ENCODE measurements around the gene TPP2.
A peak's percentile ranks its signal among the peaks of the same experiment; 100 is the strongest.

Gene TPP2

DNA sequence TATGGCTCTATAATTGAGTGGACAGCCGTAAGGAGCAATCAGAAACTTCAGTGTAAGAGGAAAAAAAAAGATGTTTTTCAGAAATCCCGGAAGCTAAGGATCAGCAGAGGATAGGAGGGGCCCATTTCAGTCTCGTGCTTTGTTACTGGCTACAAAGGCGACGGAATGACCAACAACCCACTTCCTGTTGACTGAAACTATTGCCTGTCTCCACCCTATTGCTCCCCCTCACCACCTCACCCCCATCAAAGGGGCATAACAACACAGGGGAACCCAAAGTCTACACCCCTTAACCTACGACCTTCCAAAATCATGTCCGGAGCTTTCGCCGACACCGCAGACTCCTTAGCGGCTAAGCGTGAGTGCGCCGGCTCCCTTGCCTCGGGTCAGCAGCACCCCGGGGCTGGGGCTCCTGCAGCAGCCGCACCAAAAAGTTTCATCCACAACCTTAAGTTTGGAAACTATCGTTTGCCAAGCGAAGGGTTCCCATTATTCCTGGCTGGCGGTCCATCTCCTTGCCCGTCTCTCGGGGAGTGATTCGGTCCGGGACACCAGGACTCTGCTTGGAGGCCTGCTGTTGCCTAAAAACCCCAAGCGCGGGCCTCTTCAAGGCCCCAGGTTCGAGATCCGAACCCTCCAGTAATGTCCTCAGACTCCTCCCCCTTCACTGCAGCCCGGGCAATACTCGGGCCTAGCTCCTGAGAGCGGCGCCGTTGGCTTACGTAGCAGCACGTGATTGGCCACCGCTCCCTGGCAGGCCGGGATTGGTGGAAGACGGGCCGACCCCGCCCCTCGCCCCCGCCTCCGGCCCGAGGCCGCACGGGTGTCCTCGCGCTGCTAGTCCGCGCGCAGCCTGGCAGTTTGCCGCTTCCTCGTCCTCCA, at the start of gene TPP2:
Gene TPP2 (plus strand): TSS at position 840 of the 882 bp plus-strand sequence. CDS start 53 bp downstream, outside the sequence.
- DNase-seq (ENCODE audit: low spot score), result peak; percentile 100

DNA sequence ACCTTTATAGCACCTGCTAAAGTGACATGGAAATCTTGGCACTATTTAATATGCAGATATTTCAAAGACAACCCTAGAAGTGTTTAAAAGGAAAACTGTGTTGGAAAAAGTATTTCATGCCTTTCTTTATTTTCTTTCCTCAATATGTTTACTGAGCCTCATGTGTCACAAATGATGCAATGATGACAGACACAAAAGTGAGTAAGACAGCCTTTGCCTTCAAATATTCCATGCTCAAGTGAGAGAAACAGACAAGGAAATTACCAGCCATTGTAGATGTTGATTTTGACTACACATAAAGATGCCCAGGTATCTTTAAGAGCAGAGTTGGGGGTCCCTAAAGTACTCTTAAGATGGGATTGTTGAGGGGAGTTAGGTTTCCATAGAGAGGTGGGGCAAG, 48.0 kb upstream of the TPP2 start:
- DNase-seq (ENCODE audit: low spot score), result no peak

DNA sequence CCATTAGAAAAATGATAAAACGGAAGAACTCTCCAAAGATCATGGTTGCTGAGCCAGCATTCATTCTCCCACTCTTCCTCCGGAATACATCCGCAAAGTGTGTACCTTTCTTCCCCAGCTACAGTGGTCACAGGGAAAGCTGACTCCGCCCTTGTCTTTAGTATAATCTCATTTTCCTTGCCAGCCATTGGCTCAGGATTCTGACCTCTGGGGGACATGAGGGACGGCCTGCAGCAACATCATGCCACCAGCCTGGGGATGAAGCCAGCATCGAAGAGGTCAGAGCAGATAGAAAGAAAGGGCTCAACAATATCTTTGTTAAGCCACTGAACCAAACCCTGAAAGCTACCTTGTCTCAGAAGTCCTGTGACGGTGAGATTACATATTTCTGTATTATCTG, 46.3 kb upstream of the TPP2 start:
- DNase-seq (ENCODE audit: low spot score), result no peak

DNA sequence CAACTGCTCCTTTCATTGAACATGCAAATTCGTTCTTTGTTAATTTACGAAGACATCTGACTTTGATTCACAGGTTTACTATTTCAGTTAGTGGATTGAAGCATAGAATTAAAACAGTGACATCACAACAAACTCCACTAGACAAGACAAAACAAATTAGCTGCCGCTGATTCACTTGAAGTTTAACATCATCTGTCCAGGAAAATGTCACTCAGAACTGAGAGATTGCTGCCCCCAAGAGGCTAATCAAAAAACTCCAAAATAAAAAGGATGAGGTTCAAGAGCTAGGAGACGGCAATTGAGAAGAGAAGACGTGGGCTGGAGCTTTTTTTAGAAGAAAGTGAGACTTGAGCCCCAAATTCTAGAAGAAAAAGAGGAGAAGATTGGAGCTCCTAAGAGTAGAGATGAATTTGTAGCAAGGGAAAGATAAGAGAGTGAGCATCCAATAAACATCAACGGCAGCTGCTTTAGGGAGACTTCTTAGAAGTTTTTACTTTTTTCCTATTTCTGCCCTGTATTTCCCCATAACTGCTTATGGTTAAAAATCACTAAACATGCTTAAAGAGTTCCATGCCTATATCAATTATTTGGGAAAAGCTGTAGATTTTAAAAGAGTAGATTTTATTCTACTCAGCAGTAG, 40.8 kb upstream of the TPP2 start:
- DNase-seq (ENCODE audit: low spot score), result peak; percentile 31

DNA sequence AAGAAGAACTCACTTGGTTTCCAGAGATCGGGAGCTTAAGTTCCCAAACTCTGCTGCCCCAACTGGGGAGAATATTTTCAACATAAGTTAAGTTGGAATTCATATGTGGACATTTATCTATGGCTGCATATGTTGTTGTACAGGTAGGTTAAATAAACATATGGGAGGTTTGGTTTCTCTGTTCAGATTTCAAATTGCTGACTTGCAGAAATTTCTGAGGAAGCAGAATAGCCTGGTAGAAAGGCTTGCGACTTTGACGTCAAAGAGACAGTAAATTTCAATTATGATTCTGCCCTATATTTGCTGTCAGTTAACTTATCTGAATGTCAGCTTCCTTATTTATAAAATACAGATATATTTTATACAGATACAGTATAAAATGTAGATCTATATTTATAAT, 40.0 kb upstream of the TPP2 start:
- DNase-seq (ENCODE audit: low spot score), result no peak

DNA sequence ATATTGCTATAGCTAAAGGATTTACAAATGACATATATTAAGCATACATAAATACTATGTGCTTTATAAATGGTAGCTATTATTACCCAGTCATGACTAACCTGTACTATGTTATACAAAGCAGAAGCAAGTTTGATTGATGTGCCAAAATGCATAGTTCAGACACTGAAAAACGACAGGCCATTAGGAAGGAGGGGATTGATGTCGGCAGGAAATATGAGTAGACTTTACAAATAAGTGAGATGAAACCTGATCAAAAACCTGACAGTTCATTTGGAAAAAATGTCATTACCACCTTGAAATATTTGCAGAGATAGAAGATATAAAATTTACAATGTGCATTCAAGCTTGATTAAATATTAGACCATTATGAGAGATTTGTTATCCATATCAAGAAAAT, 38.8 kb upstream of the TPP2 start:
- no peak for DNase-seq (ENCODE audit: low spot score)

DNA sequence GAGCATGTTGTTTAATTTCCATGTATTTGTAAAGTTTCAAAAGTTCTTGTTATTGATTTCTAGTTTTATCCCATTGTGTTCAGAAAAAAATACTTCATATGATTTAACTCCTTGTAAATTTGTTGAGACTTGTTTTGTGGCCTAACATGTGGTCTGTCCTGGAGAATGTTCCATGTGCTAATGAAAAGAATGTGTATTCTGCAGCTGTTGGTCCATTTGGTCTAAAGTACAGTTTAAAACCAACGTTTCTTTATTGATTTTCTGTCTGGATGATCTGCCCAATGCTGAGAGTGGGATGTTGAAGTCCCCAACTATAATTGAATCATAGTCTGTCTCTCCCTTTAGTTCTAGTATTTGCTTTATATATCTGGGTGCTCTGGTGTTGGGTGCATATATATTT, 34.9 kb upstream of the TPP2 start:
- no peak for DNase-seq (ENCODE audit: low spot score)

DNA sequence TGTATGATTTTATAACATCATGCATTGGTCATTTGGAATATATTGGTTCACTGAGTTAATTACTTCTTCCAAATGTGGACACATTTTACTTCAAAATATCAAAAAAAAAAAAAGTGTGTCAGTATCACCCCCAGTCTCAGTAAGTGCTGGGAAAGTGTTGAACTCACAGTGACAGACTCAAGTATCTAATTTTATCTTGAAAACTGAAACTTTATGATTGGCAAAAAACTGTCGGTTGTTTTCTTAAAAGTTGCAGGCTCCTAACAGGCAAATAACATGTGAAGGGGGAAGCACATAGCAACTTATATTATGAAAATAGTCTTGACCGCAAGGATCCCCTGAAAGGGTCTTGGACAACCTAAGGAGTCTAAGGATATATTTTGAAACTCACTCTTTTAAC, 33.5 kb upstream of the TPP2 start:
- no peak for DNase-seq (ENCODE audit: low spot score)

DNA sequence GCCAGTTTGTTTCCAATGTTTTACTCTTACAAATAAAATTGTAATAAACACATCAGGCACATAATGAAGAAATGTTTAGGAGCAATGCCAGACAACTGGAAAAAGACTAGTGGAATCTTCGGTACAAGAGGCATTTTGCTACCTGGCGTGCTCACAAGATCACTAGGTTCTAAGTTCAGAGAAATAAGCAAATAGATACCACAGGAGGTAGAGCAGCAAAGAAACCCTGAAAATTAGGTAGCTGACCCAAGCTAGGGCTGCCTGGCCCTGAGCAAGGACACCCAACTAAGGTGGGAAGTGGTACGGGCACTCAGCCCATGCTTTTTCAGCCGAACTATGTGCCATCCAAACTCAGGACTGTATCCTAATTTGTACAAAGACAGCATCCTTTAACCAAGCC, 32.2 kb upstream of the TPP2 start:
- DNase-seq (ENCODE audit: low spot score), result no peak

DNA sequence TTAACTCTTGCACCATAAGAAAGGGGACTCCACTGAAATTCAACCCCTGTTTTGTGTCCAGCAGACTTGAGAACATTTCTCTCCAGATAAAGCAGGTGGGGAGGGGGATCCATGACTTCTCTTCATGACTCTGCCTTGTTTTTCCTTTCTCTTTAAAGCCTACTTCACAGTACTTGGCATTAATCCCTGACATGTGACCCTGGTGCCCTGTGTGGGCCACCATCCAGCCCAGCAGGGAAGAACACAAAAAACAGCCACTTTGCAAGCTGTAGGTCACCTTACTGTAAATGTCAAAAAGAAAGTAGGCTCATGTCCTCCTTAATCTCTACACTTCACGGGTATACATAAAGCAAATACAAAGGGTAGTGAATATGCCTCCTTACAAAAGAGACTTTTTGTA, 30.3 kb upstream of the TPP2 start:
- DNase-seq (ENCODE audit: low spot score), result no peak

DNA sequence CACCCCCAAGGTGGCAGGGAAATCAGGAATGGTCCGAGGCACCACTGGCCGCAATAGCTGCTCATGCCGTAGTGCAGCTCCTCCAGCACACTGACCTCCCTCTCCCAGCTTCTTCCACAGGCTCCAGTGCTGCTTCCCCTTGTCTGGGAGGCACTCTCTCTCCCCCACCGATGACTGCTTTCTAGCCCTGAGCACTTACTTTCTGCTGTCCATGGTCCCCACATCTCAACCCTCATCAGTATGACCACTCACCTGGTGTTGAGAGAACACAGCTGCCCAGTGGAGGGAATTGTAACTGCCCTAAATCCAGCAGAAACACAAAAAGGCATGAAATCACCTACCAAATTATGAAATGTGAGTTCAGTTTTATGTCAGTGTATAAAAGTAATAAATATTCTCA, 28.9 kb upstream of the TPP2 start:
- DNase-seq (ENCODE audit: low spot score), result no peak

DNA sequence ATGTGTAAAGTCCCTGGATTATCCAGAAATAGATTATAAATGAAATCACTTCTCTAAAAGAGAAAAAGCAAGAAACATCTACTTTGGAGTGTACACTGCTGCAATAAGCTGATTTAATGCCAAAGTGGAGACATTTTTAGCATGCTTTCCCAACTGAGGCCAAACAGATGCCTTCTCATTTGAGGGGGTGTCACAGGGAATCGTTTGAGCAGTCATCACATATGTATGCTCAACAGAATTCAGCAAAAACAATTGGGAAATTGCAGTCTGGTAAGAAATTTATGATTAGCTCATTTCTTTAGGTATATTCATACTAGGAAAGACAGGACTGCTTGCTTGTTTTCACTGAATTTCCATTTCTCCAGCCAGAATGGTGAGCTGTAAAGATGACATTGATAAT, 27.3 kb upstream of the TPP2 start:
- peak; percentile 34 for DNase-seq (ENCODE audit: low spot score)

DNA sequence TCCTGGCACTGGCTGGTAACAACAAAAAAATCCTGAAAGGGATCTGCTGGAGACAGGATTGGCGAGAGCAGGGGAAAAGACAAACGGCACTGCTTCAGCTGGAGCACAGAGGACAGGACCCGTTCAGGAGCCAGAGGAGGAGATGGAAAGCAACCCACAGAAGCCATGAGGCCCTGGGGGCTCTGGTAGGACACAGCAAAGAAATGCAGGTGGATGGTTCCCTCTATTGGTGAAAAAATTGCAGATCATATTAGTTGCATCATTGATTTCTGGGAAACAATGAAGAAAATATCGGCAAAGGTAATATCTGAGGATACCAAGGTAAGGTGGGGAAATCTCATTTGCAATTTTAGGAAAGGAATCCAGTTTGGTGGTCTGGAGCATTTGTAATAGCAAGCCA, 25.7 kb upstream of the TPP2 start:
- no peak for DNase-seq (ENCODE audit: low spot score)

DNA sequence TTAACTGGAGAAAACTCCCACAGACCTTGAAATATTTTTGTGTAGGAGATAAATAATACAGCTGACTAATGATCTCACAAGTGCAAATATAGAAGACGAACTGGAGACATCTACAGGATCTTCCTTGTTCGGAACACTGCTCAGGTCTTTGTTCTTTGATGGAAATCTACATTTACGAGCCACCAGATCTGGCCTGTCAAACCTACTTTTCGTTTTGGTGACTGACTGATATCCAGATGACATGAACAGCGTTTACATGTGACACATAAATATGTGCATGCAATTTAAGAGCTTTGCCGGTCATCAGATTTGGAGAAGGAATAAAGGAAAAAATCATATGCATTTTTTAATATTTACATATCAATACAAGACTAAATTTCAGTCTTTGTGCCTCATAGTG, 24.5 kb upstream of the TPP2 start:
- DNase-seq (ENCODE audit: low spot score), result no peak

DNA sequence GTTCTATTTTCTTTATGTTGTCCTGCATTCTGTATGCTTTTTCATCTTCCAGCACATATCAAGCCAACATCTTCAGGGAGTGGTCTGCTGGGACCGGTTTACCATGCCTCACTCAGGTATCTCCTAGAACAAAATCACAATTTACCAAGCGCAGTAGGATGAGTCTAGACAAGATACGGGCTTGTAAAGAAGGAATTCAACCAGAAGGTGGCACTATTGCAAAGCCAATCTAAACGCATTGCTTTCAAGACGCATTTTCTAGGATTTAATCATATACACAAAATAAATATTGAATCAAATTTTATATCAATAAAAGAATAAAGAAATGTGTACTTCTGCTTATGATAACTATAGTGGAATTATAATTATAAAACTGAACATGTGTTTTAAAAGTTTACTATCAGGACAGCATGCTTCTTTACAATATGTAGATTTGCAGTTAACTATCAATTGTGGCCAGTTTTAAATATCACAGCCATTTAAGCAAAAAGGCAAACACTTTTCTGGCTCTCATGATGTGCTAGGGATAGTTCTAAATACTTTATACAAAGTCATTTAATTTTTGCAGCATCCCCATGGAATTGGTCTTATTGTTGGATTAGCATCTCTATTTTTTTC, 16.1 kb upstream of the TPP2 start:
- DNase-seq (ENCODE audit: low spot score), result peak; percentile 62

DNA sequence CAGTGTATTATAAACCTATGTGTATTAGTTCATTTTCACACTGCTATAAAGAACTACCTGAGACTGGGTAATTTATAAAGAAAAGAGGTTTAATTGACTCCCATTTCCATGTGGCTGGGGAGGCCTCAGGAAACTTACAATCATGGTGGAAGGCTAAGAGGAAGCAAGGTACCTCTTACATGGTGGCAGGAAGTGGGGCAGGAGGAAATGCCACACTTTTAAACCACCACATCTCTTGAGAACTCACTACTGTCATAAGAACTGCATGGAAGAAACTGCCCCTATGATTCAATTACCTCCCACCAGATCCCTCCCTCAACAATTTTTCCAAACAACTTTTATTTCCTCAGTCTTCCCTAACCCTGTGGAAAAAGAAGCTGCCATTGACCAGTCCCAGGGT, 14.5 kb upstream of the TPP2 start:
- DNase-seq (ENCODE audit: low spot score), result no peak

DNA sequence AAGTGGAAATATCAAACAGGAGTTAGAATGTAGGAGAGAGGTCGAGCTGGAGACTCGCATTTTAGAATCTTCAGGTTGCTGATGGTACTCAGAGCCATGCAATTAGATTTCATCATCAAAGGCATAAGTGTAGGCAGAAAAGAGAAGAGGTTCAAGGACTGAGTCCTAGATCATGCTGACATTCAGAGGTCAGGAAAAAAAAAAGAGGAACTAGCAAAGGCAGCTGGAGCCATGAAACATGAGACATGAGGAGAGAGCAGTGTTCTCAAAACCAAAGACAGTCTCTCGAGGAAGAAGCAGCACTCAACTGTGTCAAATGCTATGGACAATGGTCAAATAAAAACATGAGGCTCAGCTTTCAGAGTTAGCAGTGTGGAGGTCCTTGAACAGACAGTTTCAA, 12.4 kb upstream of the TPP2 start:
- no peak for DNase-seq (ENCODE audit: low spot score)

DNA sequence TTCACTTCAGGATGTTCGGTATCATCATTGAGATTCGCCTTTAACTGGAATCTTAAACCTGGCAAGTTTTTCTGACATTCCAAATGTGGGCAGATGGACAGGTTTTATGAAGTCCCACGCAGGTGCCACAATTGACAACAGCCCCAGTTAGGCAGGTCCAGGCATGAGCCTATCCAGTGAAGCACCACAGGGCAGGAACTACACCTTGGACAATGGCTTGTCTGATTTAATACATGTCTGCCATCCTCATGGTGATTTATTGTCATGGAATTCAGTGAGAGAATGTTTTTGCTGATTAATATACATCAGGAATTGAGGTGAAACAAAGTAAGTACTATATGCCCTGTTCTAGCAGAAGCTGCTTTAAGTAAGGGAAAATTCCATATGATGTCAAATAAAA, 10.2 kb upstream of the TPP2 start:
- DNase-seq (ENCODE audit: low spot score), result no peak

DNA sequence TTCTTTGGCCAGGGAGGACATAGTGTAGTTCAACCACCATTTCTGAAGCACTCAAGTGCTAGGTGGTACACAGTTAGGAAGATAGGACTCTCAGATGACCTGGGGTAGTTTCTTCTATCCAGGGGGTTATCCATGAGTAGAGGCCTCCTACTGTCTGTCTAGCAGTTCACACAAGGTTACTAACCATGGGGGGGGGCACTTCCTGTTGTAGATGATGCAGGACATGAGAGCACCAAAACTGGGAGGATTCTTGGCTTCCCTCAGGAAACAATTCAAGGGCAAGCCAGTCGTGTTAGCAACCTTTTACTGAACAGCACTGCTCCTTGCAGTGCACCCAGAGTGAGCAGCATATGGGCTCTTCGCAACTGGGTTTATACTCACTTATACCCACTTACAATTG, 8.9 kb upstream of the TPP2 start:
- no peak for DNase-seq (ENCODE audit: low spot score)

DNA sequence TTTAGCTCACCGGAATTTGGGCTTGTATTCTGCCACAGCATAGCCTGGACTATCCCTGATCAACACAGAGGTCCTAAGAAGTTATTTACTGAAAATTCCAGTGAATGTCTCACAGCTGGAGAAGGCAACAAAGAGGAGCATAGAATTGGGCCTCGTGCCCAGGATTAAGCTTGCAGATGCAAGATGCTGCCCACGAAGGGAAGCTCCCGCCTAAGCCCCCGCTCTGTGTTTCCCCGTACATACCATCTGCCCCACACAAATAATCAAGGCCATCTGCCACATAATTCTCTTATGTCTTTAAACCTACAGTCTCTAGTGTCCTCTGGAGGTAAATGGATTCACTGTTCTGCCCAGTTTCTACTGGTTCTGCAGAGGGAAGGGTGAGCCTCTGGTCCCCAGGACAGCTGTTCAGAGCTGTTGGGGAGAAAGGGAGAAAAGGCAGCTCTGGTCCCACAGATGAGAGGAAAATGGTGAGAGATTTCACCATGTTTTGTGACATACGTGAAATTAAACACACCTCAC, 7.4 kb upstream of the TPP2 start:
- peak; percentile 4 for DNase-seq (ENCODE audit: low spot score)

DNA sequence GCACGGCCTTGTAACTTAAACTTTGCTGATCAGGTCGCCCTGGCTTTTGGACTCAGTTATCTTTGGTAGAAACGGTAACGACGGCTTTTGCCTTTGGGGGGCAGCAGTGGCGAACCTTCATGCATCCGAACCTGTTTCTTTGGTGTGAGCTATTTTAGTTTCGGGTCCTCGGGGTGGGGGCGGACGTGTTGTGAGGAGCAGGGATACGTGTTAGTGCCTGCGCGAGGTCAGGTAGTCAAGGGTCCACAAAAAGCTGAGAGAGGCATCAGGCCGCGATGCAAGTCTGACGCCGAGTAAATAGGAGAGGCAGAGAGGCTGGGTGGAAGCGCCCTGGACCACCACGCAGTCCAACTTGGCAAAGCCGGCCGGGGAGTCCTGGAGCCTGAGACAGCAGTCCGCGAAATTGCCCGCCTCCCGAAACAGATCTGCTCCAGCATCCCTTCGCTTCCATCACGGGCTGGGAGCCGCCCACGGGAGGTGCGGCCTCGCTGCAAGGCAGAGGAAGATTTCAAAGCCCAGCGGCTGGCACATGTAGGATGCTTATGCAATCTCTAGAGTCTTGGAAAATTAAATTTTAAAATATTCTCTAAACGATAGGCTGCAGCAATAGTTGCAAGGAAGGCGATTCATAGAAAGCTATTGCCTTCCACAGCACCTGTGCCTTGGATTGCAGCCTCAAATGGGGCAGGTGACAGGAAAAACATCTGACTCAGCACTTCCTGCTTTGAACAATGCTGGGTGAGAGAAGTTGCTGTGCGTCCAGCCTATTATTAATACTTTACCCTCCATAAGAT, 4.6 kb upstream of the TPP2 start:
- peak; percentile 62 for DNase-seq (ENCODE audit: low spot score)

DNA sequence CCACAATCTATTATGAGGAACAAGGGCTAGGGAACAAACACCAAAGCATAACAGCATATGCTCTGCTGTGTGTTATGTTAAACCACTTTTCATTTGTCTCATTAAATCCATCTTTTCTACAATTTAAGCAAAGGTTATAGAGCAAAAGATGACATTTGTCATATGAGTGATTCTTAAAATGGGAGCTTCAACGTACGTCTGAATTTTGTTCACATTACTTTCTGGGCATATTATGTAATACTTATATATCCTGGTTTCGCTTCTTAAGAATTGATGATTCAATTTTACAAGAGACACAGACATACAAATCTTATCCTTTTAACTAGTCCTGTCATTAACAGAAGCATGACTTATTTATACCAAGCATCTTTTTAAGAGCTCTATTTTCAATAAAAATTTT, 3.3 kb upstream of the TPP2 start:
- DNase-seq (ENCODE audit: low spot score), result no peak
